Stimulated activated CD8-positive, alpha-beta memory T cell treated with anti-CD3 and anti-CD28 coated beads, Interleukin-4, amount 100 ng/mL, for 4 hours (primary cell): Measurements from ENCODE around the gene ATXN8OS.
"Not testable (repeated sequence)": the region's sequence is repeated elsewhere in the genome, so short reads cannot be mapped to it uniquely, and the experiment has no call there.

Experiments used
- DNase-seq, 2 donors: peaks; one replicate each; pipeline ENCODE4 v3.0.0-alpha.2; 2020; ENCODE audit warnings: low read depth in 2 of 2, low spot score in 1 of 2

The ATXN8OS gene

GRCh38 chr13:70107498-70108281 lies at the start of gene ATXN8OS:
Gene ATXN8OS (plus strand): TSS chr13:70107826.
- DNase-seq: no peak

GRCh38 chr13:70080012-70080411 lies 27.6 kb upstream of the ATXN8OS start:
- no peak for DNase-seq

GRCh38 chr13:70087247-70087646 lies 20.4 kb upstream of the ATXN8OS start:
- no peak for DNase-seq

- no peak for DNase-seq
These were observed 18.7 kb upstream of the ATXN8OS start for GRCh38 chr13:70088926-70089325.

- no peak for DNase-seq
These were observed 17.4 kb upstream of the ATXN8OS start for GRCh38 chr13:70090036-70090723.

GRCh38 chr13:70098669-70099068 lies 9.0 kb upstream of the ATXN8OS start:
- DNase-seq: no peak

- DNase-seq: no peak
These were observed 3.1 kb upstream of the ATXN8OS start for GRCh38 chr13:70104481-70104880.

- no peak for DNase-seq
These were observed 515 bp upstream of the ATXN8OS start for GRCh38 chr13:70107125-70107497.

- DNase-seq: no peak
These were observed 905 bp downstream of the ATXN8OS start, which contains the start of gene KLHL1 for GRCh38 chr13:70108356-70109105. Gene KLHL1 (minus strand): TSS chr13:70108452. CDS start chr13:70107699, 753 bp downstream.

GRCh38 chr13:70117338-70117905 lies 9.8 kb downstream of the ATXN8OS start:
- DNase-seq: no peak

GRCh38 chr13:70125693-70126092 lies 18.1 kb downstream of the ATXN8OS start:
- DNase-seq: no peak

GRCh38 chr13:70128098-70128497 lies 20.5 kb downstream of the ATXN8OS start:
- no peak for DNase-seq

GRCh38 chr13:70142658-70143057 lies 35.0 kb downstream of the ATXN8OS start:
- not testable (repeated sequence) for DNase-seq

- DNase-seq: no peak
These were observed 54.5 kb downstream of the ATXN8OS start for GRCh38 chr13:70162141-70162540.

- no peak for DNase-seq
These were observed 63.1 kb downstream of the ATXN8OS start for GRCh38 chr13:70170689-70171088.

- DNase-seq: no peak
These were observed 63.5 kb downstream of the ATXN8OS start for GRCh38 chr13:70171151-70171550.

- DNase-seq: no peak
These were observed 65.4 kb downstream of the ATXN8OS start for GRCh38 chr13:70172946-70173597.

- DNase-seq: no peak
These were observed 66.0 kb downstream of the ATXN8OS start for GRCh38 chr13:70173598-70173959.

GRCh38 chr13:70178346-70178745 lies 70.7 kb downstream of the ATXN8OS start:
- no peak for DNase-seq
